Astrocyte (in vitro differentiated cells and primary cell): ENCODE data around the gene MET. TPM values are rescaled to one million over a fixed set of nuclear protein-coding genes. Genes with fewer than 3 reads are reported as not detected.

Experiments
- DNase-seq: peaks from one replicate; pipeline ENCODE4 v3.0.0-alpha.2; 2010; ENCODE audit warnings: low read depth
- FAIRE-seq: peaks from 2 replicates; lab custom pipeline; 2011; peaks lifted over from hg19 to GRCh38; lab: Jason Lieb, UNC
- H2AFZ ChIP-seq: 2 replicates; pipeline ENCODE4 v1.6.0; 2012; ENCODE audit warnings: low read depth, low read length, inconsistent platforms
- H3K27ac ChIP-seq: 2 replicates; pipeline ENCODE4 v1.5.1; 2011; ENCODE audit warnings: low read depth, low read length, inconsistent platforms
- H3K27me3 ChIP-seq: 2 replicates; pipeline ENCODE4 v1.6.0; 2011; ENCODE audit warnings: low read length, inconsistent platforms; ENCODE audit not compliant: insufficient read depth
- H3K36me3 ChIP-seq: 2 replicates; pipeline ENCODE4 v1.5.1; 2011; ENCODE audit warnings: low read length, inconsistent platforms; ENCODE audit not compliant: insufficient read depth
- H3K4me1 ChIP-seq: 2 replicates; pipeline ENCODE4 v1.5.1; 2011; ENCODE audit warnings: low read length, inconsistent platforms; ENCODE audit not compliant: insufficient read depth
- H3K4me2 ChIP-seq: 2 replicates; pipeline ENCODE4 v1.6.0; 2012; ENCODE audit warnings: low read length, inconsistent platforms
- H3K4me3 ChIP-seq: 2 replicates; pipeline ENCODE4 v1.5.1; 2011; ENCODE audit warnings: low read depth, mild to moderate bottlenecking, low read length, inconsistent platforms; ENCODE audit not compliant: insufficient read depth
- H3K79me2 ChIP-seq: 2 replicates; pipeline ENCODE4 v1.6.0; 2012; ENCODE audit warnings: mild to moderate bottlenecking, low read length, inconsistent platforms; ENCODE audit not compliant: insufficient read depth
- H3K9ac ChIP-seq: 2 replicates; pipeline ENCODE4 v1.6.0; 2012; ENCODE audit warnings: mild to moderate bottlenecking, low read length, inconsistent platforms
- H3K9me3 ChIP-seq: 2 replicates; pipeline ENCODE4 v1.5.1; 2012; ENCODE audit warnings: low read depth, mild to moderate bottlenecking, low read length, inconsistent platforms; ENCODE audit not compliant: insufficient read depth
- H4K20me1 ChIP-seq: 2 replicates; pipeline ENCODE4 v1.6.0; 2012; ENCODE audit warnings: low read length, inconsistent platforms; ENCODE audit not compliant: insufficient read depth
- H3K27ac Mint-ChIP-seq: one replicate; pipeline ENCODE4 v1.8.0; 2021; ENCODE audit warnings: mild to moderate bottlenecking, mixed read lengths; ENCODE audit not compliant: unreplicated experiment
- H3K27me3 Mint-ChIP-seq: one replicate; pipeline ENCODE4 v1.8.0; 2021; ENCODE audit warnings: low read depth, mixed read lengths; ENCODE audit not compliant: unreplicated experiment
- H3K36me3 Mint-ChIP-seq: one replicate; pipeline ENCODE4 v1.8.0; 2021; ENCODE audit warnings: low read depth, mixed read lengths; ENCODE audit not compliant: unreplicated experiment
- H3K4me1 Mint-ChIP-seq: one replicate; pipeline ENCODE4 v1.8.0; 2021; ENCODE audit warnings: low read depth, mixed read lengths; ENCODE audit not compliant: unreplicated experiment
- H3K4me3 Mint-ChIP-seq: one replicate; pipeline ENCODE4 v1.8.0; 2021; ENCODE audit warnings: mild to moderate bottlenecking, moderate library complexity, mixed read lengths; ENCODE audit not compliant: unreplicated experiment
- H3K9me3 Mint-ChIP-seq: one replicate; pipeline ENCODE4 v1.8.0; 2021; ENCODE audit warnings: mild to moderate bottlenecking, mixed read lengths; ENCODE audit not compliant: unreplicated experiment
- CTCF ChIP-seq: IDR thresholded peaks from 2 replicates; pipeline ENCODE4 v1.5.1; 2011; ENCODE audit warnings: low read depth, mild to moderate bottlenecking, inconsistent platforms, low read length, moderate library complexity; ENCODE audit not compliant: insufficient read depth
- EZH2 ChIP-seq: IDR thresholded peaks from 2 replicates; pipeline ENCODE4 v1.6.1; 2012; ENCODE audit warnings: mild to moderate bottlenecking, low read length, inconsistent platforms; ENCODE audit not compliant: insufficient read depth
- total RNA-seq: library from RNA; stranded (reverse); gene quantifications from 2 replicates; pipeline ENCODE4 v1.2.1, GENCODE V29; 2021

MET gene
- total RNA-seq, 1 donor from 2014 or later = 8.2 TPM

- Histone ChIP-seq H3K79me2 (no peaks in the 10 kb centered on the region), H3K4me3 (no peak overlapping the region), H3K4me1 (peaks cover 20% of the 10 kb centered on the region), H3K27ac (no peak overlapping the region), H4K20me1 (no peaks in the 10 kb centered on the region), H3K9me3 (no peaks in the 10 kb centered on the region), H3K4me2 (no peak overlapping the region), H3K9ac (no peak overlapping the region), H3K27me3 (no peaks in the 10 kb centered on the region), H2AFZ (no peak overlapping the region), H3K36me3 (peaks cover 25% of the 10 kb centered on the region)
- no peak overlapping the region for H3K27ac Mint-ChIP-seq
- no peaks in the 10 kb centered on the region for H3K27me3 Mint-ChIP-seq
- peak; percentile 21 for DNase-seq
- FAIRE-seq = no peak
- no peaks in the 10 kb centered on the region for H3K36me3 Mint-ChIP-seq
- H3K4me1 Mint-ChIP-seq = peaks cover 15% of the 10 kb centered on the region
- no peaks in the 10 kb centered on the region for H3K9me3 Mint-ChIP-seq
- H3K4me3 Mint-ChIP-seq = no peak overlapping the region
- TF ChIP-seq CTCF (no peak), EZH2 (no peak)
Measured at GRCh38 chr7:116785843-116786242, 113.8 kb downstream of the MET start.

GRCh38 chr7:116786791-116787443, 114.9 kb downstream of the MET start:
- H3K4me3 Mint-ChIP-seq = no peak overlapping the region
- no peaks in the 10 kb centered on the region for H3K27me3 Mint-ChIP-seq
- no peaks in the 10 kb centered on the region for H4K20me1 ChIP-seq
- no peak for TF ChIP-seq EZH2
- peak; percentile 26 for TF ChIP-seq CTCF
- H3K9me3 ChIP-seq = no peaks in the 10 kb centered on the region
- peaks cover 11% of the 10 kb centered on the region for H3K4me1 Mint-ChIP-seq
- no peaks in the 10 kb centered on the region for H3K27me3 ChIP-seq
- no peak overlapping the region for H3K4me2 ChIP-seq
- no peak overlapping the region for H3K27ac Mint-ChIP-seq
- no peak overlapping the region for H2AFZ ChIP-seq
- no peak overlapping the region for H3K27ac ChIP-seq
- H3K36me3 ChIP-seq = peaks cover 25% of the 10 kb centered on the region
- no peaks in the 10 kb centered on the region for H3K9me3 Mint-ChIP-seq
- no peak overlapping the region for H3K4me3 ChIP-seq
- DNase-seq (no peak), FAIRE-seq (no peak)
- no peaks in the 10 kb centered on the region for H3K36me3 Mint-ChIP-seq
- H3K79me2 ChIP-seq = no peaks in the 10 kb centered on the region
- H3K9ac ChIP-seq = no peak overlapping the region
- H3K4me1 ChIP-seq = peaks cover 14% of the 10 kb centered on the region

GRCh38 chr7:116787881-116788280, 115.9 kb downstream of the MET start:
- H3K27ac ChIP-seq = no peak overlapping the region
- H2AFZ ChIP-seq = no peak overlapping the region
- TF ChIP-seq CTCF = no peak
- no peak for TF ChIP-seq EZH2
- peaks cover 25% of the 10 kb centered on the region for H3K36me3 ChIP-seq
- FAIRE-seq (no peak), DNase-seq (no peak)
- H3K27me3 ChIP-seq = no peaks in the 10 kb centered on the region
- H3K4me3 Mint-ChIP-seq = no peak overlapping the region
- no peak overlapping the region for H3K9ac ChIP-seq
- no peaks in the 10 kb centered on the region for H3K9me3 Mint-ChIP-seq
- no peak overlapping the region for H3K4me3 ChIP-seq
- H3K9me3 ChIP-seq = no peaks in the 10 kb centered on the region
- H3K79me2 ChIP-seq = no peaks in the 10 kb centered on the region
- H3K36me3 Mint-ChIP-seq = no peaks in the 10 kb centered on the region
- peaks cover 4% of the 10 kb centered on the region for H3K4me1 ChIP-seq
- no peaks in the 10 kb centered on the region for H4K20me1 ChIP-seq
- H3K4me1 Mint-ChIP-seq = peaks cover 1% of the 10 kb centered on the region
- H3K4me2 ChIP-seq = no peak overlapping the region
- no peak overlapping the region for H3K27ac Mint-ChIP-seq
- H3K27me3 Mint-ChIP-seq = no peaks in the 10 kb centered on the region
